CD1c-positive myeloid dendritic cell (primary cell): ENCODE results near the gene KRT84.
"Not testable (repeated sequence)": the region's sequence is repeated elsewhere in the genome, so short reads cannot be mapped to it uniquely, and the experiment has no call there.

Experiments
- DNase-seq: peaks from one replicate; pipeline ENCODE4 v3.0.0-alpha.2; 2016; ENCODE audit errors: extremely low spot score

Gene KRT84

DNA sequence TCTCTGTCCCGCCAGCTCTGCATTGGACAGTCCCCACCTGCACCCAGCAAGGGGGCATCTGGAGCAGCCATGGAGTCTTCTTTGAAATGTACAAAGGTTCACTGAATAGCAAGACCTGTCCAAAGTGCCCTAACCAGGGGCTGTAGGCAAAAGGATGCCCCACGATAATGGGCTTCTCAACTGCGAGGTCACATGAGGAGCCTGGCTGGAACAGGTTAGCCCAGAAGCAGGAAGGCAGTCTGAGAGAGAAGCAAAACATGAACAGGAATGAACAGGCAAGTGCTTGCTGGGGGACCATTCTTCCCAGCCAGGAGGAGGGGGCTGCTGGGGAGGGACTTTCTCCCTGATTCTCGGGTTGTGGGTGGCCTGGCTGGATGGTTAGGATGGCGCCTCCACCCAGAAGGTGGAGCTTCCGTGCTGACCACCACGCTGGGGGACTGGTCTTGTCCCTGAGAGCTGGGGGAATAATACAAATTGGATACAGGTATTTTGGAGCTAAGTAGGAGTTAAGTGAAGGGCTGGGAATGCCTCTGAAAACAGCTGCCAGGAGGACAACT, 25.3 kb downstream of the KRT84 start:
- no peak for DNase-seq

GRCh38 chr12:52359621-52360061, 25.8 kb downstream of the KRT84 start:
- no peak for DNase-seq

- DNase-seq = no peak
These were observed 26.7 kb downstream of the KRT84 start for GRCh38 chr12:52358575-52359350.

DNA sequence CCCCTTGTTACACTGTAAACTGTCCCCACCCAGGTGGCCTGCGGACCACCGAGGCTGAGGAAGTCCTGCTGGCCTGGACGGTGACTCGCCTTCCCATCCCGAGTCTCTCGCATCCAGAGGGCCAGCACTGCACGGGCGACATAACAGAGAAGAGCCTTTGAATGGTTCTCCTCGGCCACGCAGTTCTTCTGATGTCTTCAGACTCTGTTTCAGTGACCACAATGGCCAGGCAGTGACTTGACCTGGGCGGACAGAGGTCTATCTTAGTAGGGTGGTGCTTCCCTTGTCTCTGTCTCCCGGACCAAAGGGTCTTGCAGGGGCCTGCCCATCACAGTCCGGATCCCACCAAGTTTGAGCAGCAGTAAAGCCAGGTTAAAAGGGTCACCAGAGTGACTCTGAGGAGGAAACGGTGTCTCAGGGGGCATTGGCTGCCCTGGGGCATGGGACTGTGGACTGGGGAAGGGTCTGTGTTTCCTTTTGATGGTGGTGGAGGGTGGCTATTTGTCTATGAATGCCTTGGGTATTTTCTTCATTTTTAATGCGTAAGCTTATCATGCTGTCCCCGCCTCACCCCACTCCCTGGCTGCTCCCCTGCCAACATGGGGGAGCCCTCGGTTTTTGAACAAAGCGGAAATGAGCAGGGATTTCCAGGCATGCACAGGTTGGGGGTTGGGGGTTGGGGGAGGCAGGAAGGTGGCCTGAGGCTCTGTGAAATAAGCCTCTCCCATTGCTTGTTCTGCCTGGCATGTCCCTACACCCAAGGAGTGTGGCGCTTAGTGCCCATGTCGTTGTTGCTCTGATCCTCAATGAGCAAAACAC, 28.5 kb downstream of the KRT84 start:
- DNase-seq = no peak

- no peak for DNase-seq
These were observed 29.3 kb downstream of the KRT84 start for GRCh38 chr12:52356031-52356761.

GRCh38 chr12:52355176-52355575, 30.3 kb downstream of the KRT84 start:
- DNase-seq = no peak

- no peak for DNase-seq
These were observed 31.3 kb downstream of the KRT84 start for GRCh38 chr12:52354200-52354599.

- no peak for DNase-seq
These were observed 31.7 kb downstream of the KRT84 start for GRCh38 chr12:52353766-52354165.

GRCh38 chr12:52352951-52353350, 32.5 kb downstream of the KRT84 start:
- no peak for DNase-seq

GRCh38 chr12:52351196-52352059, 34.0 kb downstream of the KRT84 start:
- peak; percentile 5 for DNase-seq

DNA sequence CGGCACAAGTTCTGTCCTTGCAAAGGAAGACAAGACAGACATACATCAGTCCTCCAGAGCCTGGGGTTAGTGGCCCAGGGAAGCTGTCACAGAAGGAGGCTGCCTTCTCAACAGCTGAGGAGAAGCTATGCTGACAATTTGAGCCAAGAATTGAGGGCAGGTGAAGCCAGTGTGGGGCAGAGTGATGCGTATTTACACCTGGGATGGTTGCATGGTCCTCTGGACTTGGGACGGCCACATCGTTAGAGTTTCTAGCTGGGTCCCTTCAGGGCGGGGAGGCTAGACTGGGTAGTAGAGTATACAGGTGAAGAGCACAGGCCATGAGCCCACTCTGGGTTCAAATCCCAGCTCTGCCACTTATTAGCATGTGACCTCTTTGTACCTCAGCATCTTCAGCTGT, 34.7 kb downstream of the KRT84 start:
- DNase-seq = no peak

DNA sequence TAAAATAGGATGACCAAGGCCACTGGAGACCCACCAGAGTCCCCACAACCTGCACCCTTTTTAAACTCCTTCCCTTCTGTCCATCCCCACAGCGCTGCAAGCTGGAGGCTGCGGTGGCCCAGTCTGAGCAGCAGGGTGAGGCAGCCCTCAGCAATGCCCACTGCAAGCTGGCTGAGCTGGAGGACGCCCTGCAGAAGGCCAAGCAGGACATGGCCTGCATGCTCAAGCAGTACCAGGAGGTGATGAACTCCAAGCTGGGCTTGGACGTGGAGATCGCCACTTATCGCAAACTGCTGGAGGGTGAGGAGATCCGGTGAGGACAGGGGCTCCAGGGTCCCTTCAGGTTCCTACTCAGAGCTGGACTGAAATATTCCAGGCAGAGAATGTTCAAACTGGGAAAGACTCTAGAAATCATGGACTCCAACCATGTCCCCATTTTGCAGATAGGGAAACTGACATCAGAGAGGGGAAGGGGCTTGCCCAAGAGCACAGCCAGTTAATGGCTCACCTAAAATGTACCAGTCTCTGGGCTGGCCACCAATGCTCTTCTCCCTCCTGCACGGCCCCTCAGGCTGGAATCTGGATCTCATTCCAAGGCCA, 35.3 kb downstream of the KRT84 start:
- DNase-seq = no peak

GRCh38 chr12:52349196-52349595, 36.3 kb downstream of the KRT84 start:
- no peak for DNase-seq

GRCh38 chr12:52347551-52348510, 37.6 kb downstream of the KRT84 start:
- no peak for DNase-seq

DNA sequence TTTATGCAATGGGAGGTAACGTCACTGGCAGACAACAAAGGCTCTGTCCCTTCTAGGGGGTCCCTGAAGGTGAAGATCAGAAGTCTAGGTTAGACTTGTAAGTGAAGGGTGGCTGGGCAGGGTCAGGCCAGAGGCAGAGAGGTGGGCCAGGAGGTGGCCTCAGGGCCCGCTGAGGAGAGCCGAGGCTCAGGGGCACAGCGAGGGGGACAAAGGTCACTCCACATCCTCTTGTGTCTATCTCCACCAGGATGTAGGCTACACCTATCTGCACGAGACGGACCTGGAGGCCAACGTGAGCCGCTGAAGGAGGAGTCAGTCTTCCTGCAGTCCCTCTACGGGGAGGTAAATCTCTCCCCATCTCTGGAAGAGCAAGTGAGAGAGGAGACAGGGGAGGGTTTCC, 38.4 kb downstream of the KRT84 start:
- no peak for DNase-seq

- DNase-seq = no peak
These were observed 38.9 kb downstream of the KRT84 start for GRCh38 chr12:52346593-52346992.

GRCh38 chr12:52345041-52345440, 40.4 kb downstream of the KRT84 start:
- DNase-seq = not testable (repeated sequence)

DNA sequence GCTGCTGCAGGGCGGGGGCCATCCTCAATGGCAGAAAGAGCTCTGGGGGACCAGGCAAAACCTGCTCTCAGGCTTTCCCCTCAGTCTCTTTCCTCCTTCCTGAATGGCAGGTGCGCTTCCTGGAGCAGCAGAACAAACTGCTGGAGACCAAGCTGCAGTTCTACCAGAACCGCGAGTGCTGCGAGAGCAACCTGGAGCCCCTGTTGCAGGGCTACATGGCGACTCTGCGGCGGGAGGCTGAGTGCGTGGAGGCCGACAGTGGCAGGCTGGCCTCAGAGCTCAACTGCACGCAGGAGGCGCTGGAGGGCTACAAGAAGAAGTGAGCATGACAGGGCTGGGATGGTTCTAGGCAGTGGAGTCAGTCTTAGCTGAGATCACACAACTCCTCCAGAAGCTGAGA, 41.3 kb downstream of the KRT84 start:
- DNase-seq = no peak

DNA sequence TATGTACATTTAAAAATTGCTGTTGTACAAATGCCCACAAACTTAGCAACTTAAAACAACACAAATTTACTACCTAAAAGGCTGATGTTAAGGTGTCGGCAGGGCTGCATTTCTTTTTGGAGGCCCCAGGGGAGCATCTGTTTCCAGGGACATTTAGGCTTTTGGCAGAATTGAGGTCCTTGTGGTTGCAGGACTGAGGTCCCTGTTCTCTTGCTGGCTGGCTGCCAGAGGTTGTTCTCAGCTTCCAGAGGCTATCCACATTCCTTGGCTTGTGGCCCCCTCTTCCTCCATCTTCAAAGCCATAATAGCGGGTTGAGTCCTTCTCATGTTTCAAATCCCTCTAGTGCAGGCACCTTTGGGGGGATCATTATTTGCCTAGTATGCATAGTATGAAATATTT, 41.9 kb downstream of the KRT84 start:
- DNase-seq = no peak
